Neural cell (in vitro differentiated cells): ENCODE data around the gene ADORA2B. TPM values are rescaled to one million over a fixed set of nuclear protein-coding genes. Genes with fewer than 3 reads are reported as not detected.

ENCODE experiments used
- H2AFZ ChIP-seq: fragments of 200-600, 300-800 bp; sonication (generic), shearing (Covaris generic); 2 replicates; pipeline ENCODE4 v1.6.0; 2014; ENCODE audit warnings: low read depth, mild to moderate bottlenecking, antibody characterized with exemption, low read length, moderate library complexity
- H3F3A ChIP-seq: fragments of 200-600 bp; shearing (Covaris generic); 2 replicates; pipeline ENCODE4 v1.6.1; 2016; ENCODE audit warnings: mild to moderate bottlenecking, moderate library complexity, mixed read lengths, antibody characterized with exemption, low read length; ENCODE audit not compliant: insufficient read depth, poor library complexity, severe bottlenecking
- H3K27ac ChIP-seq: fragments of 200-600, 300-800 bp; sonication (generic), shearing (Covaris generic); 2 replicates; pipeline ENCODE4 v1.5.1; 2014; ENCODE audit warnings: mild to moderate bottlenecking, low read length, moderate library complexity
- H3K27me3 ChIP-seq: fragments of 300-800, 200-600 bp; sonication (generic), shearing (Covaris generic); 2 replicates; pipeline ENCODE4 v1.6.0; 2014; ENCODE audit warnings: mild to moderate bottlenecking, low read depth, low read length, moderate library complexity; ENCODE audit not compliant: insufficient read depth
- H3K36me3 ChIP-seq: fragments of 300-800, 200-600 bp; sonication (generic), shearing (Covaris generic); 2 replicates; pipeline ENCODE4 v1.5.1; 2014; ENCODE audit warnings: mild to moderate bottlenecking, antibody characterized with exemption, low read length, moderate library complexity; ENCODE audit not compliant: insufficient read depth
- H3K4me2 ChIP-seq: fragments of 300-800, 200-600 bp; sonication (generic), shearing (Covaris generic); 2 replicates; pipeline ENCODE4 v1.6.0; 2014; ENCODE audit warnings: mild to moderate bottlenecking, low read length
- H3K4me3 ChIP-seq: fragments of 300-800, 200-600 bp; sonication (generic), shearing (Covaris generic); 2 replicates; pipeline ENCODE4 v1.5.1; 2014; ENCODE audit warnings: mild to moderate bottlenecking, low read length, moderate library complexity
- H3K79me2 ChIP-seq: fragments of 200-600 bp; shearing (Covaris generic); replicated peaks from 2 replicates; pipeline ENCODE4 v1.6.0; 2014; ENCODE audit warnings: mild to moderate bottlenecking, low read length, moderate library complexity; ENCODE audit not compliant: insufficient read depth
- H3K9ac ChIP-seq: fragments of 300-800, 200-600 bp; sonication (generic), shearing (Covaris generic); 2 replicates; pipeline ENCODE4 v1.6.1; 2016; ENCODE audit warnings: mild to moderate bottlenecking, low read length, mixed read lengths
- H3K9me2 ChIP-seq: fragments of 200-600 bp; shearing (Covaris generic); 2 replicates; pipeline ENCODE4 v1.6.1; 2016; ENCODE audit warnings: mild to moderate bottlenecking, low read length, mixed read lengths; ENCODE audit not compliant: insufficient read depth
- H3K9me3 ChIP-seq: fragments of 200-600, 300-800 bp; sonication (generic), shearing (Covaris generic); 2 replicates; pipeline ENCODE4 v1.6.1; 2016; ENCODE audit warnings: mild to moderate bottlenecking, mixed run types, low read length, moderate library complexity, mixed read lengths
- H4K20me1 ChIP-seq: fragments of 200-600 bp; shearing (Covaris generic); 2 replicates; pipeline ENCODE4 v1.6.1; 2016; ENCODE audit warnings: mild to moderate bottlenecking, mixed run types; ENCODE audit not compliant: insufficient read depth
- CTCF ChIP-seq: fragments of 450-650 bp; IDR thresholded peaks from 2 replicates; pipeline ENCODE4 v1.5.1; 2014; ENCODE audit warnings: antibody characterized with exemption, mild to moderate bottlenecking, moderate library complexity; ENCODE audit not compliant: poor library complexity, severe bottlenecking
- EP300 ChIP-seq: fragments of 450-650 bp; conservative IDR thresholded peaks from 2 replicates; pipeline ENCODE4 v1.6.1; 2014; ENCODE audit warnings: antibody characterized with exemption, mild to moderate bottlenecking, moderate library complexity; ENCODE audit not compliant: poor library complexity, severe bottlenecking
- EZH2 ChIP-seq: fragments of 200-600, 300-800 bp; shearing (Covaris generic), sonication (generic); IDR thresholded peaks from 2 replicates; pipeline ENCODE4 v1.6.1; 2014; ENCODE audit warnings: antibody characterized with exemption, low read length, borderline replicate concordance, mild to moderate bottlenecking; ENCODE audit not compliant: insufficient read depth, poor library complexity, severe bottlenecking
- MXI1 ChIP-seq: fragments of 450-650 bp; conservative IDR thresholded peaks from 2 replicates; pipeline ENCODE4 v1.6.1; 2014; ENCODE audit warnings: antibody characterized with exemption, mild to moderate bottlenecking; ENCODE audit not compliant: poor library complexity, severe bottlenecking
- POLR2AphosphoS5 ChIP-seq: IDR thresholded peaks from 2 replicates; pipeline ENCODE4 v1.6.1; 2012
- RAD21 ChIP-seq: fragments of 450-650 bp; conservative IDR thresholded peaks from 2 replicates; pipeline ENCODE4 v1.6.1; 2014; ENCODE audit warnings: antibody characterized with exemption, mild to moderate bottlenecking, moderate library complexity
- SMC3 ChIP-seq: fragments of 450-650 bp; conservative IDR thresholded peaks from 2 replicates; pipeline ENCODE4 v1.6.1; 2014; ENCODE audit warnings: antibody characterized with exemption, mild to moderate bottlenecking, moderate library complexity; ENCODE audit not compliant: poor library complexity
- TAF1 ChIP-seq: IDR thresholded peaks from 2 replicates; pipeline ENCODE4 v1.6.1; 2012; ENCODE audit warnings: low read depth
- polyA plus RNA-seq: library from polyadenylated mRNA; depleted of rRNA; stranded (reverse); fragments of >200 nt; gene quantifications from 2 replicates; pipeline ENCODE4 v1.2.3, GENCODE V29; 2014
- TF ChIP-seq, protein P1 (sequence below): IDR thresholded peaks from 2 replicates; pipeline ENCODE4 v1.6.1; 2012; ENCODE audit warnings: borderline replicate concordance

The ADORA2B gene
- polyA plus RNA-seq, 1 donor from 2014 or later, result 0.78 TPM

DNA sequence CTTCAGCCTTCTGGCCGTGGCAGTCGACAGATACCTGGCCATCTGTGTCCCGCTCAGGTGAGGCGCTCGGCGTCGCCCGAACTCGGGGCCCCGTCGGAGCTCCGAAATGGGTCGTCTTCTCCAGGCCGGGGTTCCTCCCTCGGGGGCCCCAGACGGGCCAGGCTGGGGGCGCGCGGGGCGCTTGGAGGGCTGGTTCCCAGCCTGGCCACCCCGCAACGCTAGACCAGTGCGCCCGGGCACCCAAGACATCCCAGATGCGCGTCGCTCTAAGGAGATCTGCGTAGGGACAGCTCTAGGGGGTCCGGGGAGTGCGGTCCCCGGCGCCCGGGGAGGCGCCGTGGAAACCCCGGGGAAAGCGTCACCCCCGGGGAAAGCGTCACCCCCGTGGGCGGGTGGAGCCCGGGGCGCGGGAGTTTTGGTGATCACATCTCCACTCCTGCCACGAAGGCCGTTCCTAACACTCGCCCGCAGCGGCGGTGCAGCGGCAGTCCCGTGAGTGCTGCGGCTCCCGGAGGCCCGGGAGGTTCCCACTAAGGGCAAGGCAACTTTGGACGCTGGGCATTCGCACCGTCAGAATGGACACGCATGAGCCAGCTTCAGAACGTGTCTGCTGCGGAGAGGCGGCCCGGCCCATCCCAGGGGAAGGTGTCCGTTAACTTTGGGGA is 729 bp downstream of the ADORA2B start:
- H3K36me3 ChIP-seq, result no peaks in the 10 kb centered on the region
- H4K20me1 ChIP-seq, result no peaks in the 10 kb centered on the region
- H3K4me3 ChIP-seq, result peak overlapping the region; percentile 76
- H3F3A ChIP-seq, result no peaks in the 10 kb centered on the region
- TF ChIP-seq RAD21, result no peak
- TF ChIP-seq EZH2, result no peak
- TF ChIP-seq, protein P1, sequence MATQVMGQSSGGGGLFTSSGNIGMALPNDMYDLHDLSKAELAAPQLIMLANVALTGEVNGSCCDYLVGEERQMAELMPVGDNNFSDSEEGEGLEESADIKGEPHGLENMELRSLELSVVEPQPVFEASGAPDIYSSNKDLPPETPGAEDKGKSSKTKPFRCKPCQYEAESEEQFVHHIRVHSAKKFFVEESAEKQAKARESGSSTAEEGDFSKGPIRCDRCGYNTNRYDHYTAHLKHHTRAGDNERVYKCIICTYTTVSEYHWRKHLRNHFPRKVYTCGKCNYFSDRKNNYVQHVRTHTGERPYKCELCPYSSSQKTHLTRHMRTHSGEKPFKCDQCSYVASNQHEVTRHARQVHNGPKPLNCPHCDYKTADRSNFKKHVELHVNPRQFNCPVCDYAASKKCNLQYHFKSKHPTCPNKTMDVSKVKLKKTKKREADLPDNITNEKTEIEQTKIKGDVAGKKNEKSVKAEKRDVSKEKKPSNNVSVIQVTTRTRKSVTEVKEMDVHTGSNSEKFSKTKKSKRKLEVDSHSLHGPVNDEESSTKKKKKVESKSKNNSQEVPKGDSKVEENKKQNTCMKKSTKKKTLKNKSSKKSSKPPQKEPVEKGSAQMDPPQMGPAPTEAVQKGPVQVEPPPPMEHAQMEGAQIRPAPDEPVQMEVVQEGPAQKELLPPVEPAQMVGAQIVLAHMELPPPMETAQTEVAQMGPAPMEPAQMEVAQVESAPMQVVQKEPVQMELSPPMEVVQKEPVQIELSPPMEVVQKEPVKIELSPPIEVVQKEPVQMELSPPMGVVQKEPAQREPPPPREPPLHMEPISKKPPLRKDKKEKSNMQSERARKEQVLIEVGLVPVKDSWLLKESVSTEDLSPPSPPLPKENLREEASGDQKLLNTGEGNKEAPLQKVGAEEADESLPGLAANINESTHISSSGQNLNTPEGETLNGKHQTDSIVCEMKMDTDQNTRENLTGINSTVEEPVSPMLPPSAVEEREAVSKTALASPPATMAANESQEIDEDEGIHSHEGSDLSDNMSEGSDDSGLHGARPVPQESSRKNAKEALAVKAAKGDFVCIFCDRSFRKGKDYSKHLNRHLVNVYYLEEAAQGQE, result no peak
- TF ChIP-seq TAF1, result no peak
- no peak for TF ChIP-seq POLR2AphosphoS5
- TF ChIP-seq SMC3, result no peak
- no peak for TF ChIP-seq EP300
- H2AFZ ChIP-seq, result no peak overlapping the region
- H3K79me2 ChIP-seq, result no peaks in the 10 kb centered on the region
- no peaks in the 10 kb centered on the region for H3K9me3 ChIP-seq
- H3K27me3 ChIP-seq, result peaks cover 48% of the 10 kb centered on the region
- H3K9me2 ChIP-seq, result no peaks in the 10 kb centered on the region
- peak overlapping the region; percentile 31 for H3K9ac ChIP-seq
- no peak overlapping the region for H3K4me2 ChIP-seq
- no peak overlapping the region for H3K27ac ChIP-seq

DNA sequence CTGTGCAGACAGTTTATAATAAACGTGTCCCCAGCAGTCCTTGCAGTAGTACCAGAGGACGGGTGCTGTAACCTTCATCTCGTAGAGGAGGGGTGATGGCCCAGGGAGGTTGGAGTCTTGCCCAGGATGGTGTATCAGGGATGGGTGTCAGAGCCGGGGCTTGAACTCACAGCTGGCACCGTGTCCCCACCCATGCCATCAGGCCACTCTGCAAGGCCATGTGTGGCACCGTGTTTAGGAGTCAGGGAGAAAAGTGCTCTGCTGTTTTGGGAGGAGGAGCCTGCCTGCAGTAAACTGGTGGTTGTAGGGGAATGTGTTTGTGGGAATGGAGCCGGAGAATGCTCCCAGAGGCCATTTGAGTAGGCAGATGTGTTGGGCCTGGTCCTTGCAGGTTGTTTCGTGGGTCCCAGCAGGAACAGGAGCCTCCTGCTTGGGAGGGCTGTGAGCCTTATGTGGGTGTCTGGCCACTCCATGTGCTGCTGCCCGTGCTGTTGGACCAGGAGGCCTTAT is 1.7 kb downstream of the ADORA2B start:
- Histone ChIP-seq H3K9me2 (no peaks in the 10 kb centered on the region), H2AFZ (no peak overlapping the region), H3K27me3 (peaks cover 48% of the 10 kb centered on the region), H3K9ac (no peak overlapping the region), H3K79me2 (no peaks in the 10 kb centered on the region), H3K27ac (no peak overlapping the region), H3K4me3 (no peak overlapping the region), H4K20me1 (no peaks in the 10 kb centered on the region), H3K36me3 (no peaks in the 10 kb centered on the region), H3K4me2 (no peak overlapping the region), H3K9me3 (no peaks in the 10 kb centered on the region), H3F3A (no peaks in the 10 kb centered on the region)
- TF ChIP-seq SMC3, result no peak
- TF ChIP-seq MXI1, result no peak
- TF ChIP-seq TAF1, result no peak
- no peak for TF ChIP-seq EP300
- no peak for TF ChIP-seq CTCF
- TF ChIP-seq POLR2AphosphoS5, result no peak
- no peak for TF ChIP-seq EZH2
- TF ChIP-seq, protein P1, result no peak
- no peak for TF ChIP-seq RAD21
